Endothelial cell of umbilical vein (primary cell): Measurements from ENCODE around the gene MAD2L2.

Source experiments
- CTCF ChIP-seq, 2 donors: IDR thresholded peaks; 1 replicate in 1 of 2; 2 replicates in 1 of 2; pipeline ENCODE4 v1.5.1; 2011; ENCODE audit warnings: low read length in 2 of 2, mild to moderate bottlenecking in 2 of 2, moderate library complexity in 2 of 2, control low read depth in 1 of 2, inconsistent platforms in 1 of 2, low read depth in 1 of 2; ENCODE audit not compliant: insufficient read depth in 1 of 2; ENCODE audit errors: extremely low read depth in 1 of 2
- POLR2A ChIP-seq: IDR thresholded peaks from 2 replicates; pipeline ENCODE4 v1.6.1; 2012; ENCODE audit warnings: low read depth, mild to moderate bottlenecking, control low read depth, low read length

GRCh38 chr1:11653101-11653860, 27.7 kb downstream of the MAD2L2 start:
- TF ChIP-seq CTCF (IDR thresholded peaks at IDR 0.05; ENCODE audit: extremely low read depth in 1 of 2, insufficient read depth in 1 of 2, low read depth in 1 of 2, low read length in 2 of 2) = no peak
- no peak for TF ChIP-seq POLR2A
